ENCODE measurements around the gene MYO15B.
"Not testable (repeated sequence)": the region's sequence is repeated elsewhere in the genome, so short reads cannot be mapped to it uniquely, and the experiment has no call there.

MYO15B gene

GRCh38 chr17:75589012-75589918 is 1.7 kb downstream of the MYO15B start:
- TF ChIP-seq CTCF (IDR thresholded peaks at IDR 0.05; ENCODE audit: control insufficient read depth, insufficient read depth, low read depth, low read length, missing control alignments): peak; percentile 70
- H3K4me3 ChIP-seq (ENCODE audit: control insufficient read depth, low read depth, low read length): peak overlapping the region; percentile 43
- DNase-seq (ENCODE audit: low read depth): peak; percentile 28

- H3K4me3 ChIP-seq (ENCODE audit: control insufficient read depth, low read depth, low read length): peak overlapping the region; percentile 43
- no peak for DNase-seq (ENCODE audit: low read depth)
- TF ChIP-seq CTCF (IDR thresholded peaks at IDR 0.05; ENCODE audit: control insufficient read depth, insufficient read depth, low read depth, low read length, missing control alignments): no peak
Measured at GRCh38 chr17:75589919-75590303, 2.3 kb downstream of the MYO15B start.

- TF ChIP-seq CTCF (IDR thresholded peaks at IDR 0.05; ENCODE audit: control insufficient read depth, insufficient read depth, low read depth, low read length, missing control alignments): no peak
- H3K4me3 ChIP-seq (ENCODE audit: control insufficient read depth, low read depth, low read length): no peak overlapping the region
- DNase-seq (ENCODE audit: low read depth): no peak
Measured at GRCh38 chr17:75590314-75590761, 2.7 kb downstream of the MYO15B start.

- DNase-seq (ENCODE audit: low read depth): no peak
- no peak overlapping the region for H3K4me3 ChIP-seq (ENCODE audit: control insufficient read depth, low read depth, low read length)
- TF ChIP-seq CTCF (IDR thresholded peaks at IDR 0.05; ENCODE audit: control insufficient read depth, insufficient read depth, low read depth, low read length, missing control alignments): no peak
Measured at GRCh38 chr17:75590849-75591721, 3.5 kb downstream of the MYO15B start.

GRCh38 chr17:75591722-75592302 is 4.2 kb downstream of the MYO15B start:
- DNase-seq (ENCODE audit: low read depth): no peak
- no peak for TF ChIP-seq CTCF (IDR thresholded peaks at IDR 0.05; ENCODE audit: control insufficient read depth, insufficient read depth, low read depth, low read length, missing control alignments)
- no peak overlapping the region for H3K4me3 ChIP-seq (ENCODE audit: control insufficient read depth, low read depth, low read length)

GRCh38 chr17:75592348-75593020 is 4.9 kb downstream of the MYO15B start:
- no peak for DNase-seq (ENCODE audit: low read depth)
- no peak overlapping the region for H3K4me3 ChIP-seq (ENCODE audit: control insufficient read depth, low read depth, low read length)
- TF ChIP-seq CTCF (IDR thresholded peaks at IDR 0.05; ENCODE audit: control insufficient read depth, insufficient read depth, low read depth, low read length, missing control alignments): no peak

- not testable (repeated sequence) for H3K4me3 ChIP-seq (ENCODE audit: control insufficient read depth, low read depth, low read length); DNase-seq (ENCODE audit: low read depth)
Measured at GRCh38 chr17:75593430-75593829, 5.8 kb downstream of the MYO15B start.

Data from AG09309 (cell line).